ENCODE measurements around the gene CEP112.
A peak's percentile ranks its signal among the peaks of the same experiment; 100 is the strongest.

The CEP112 gene

GRCh38 chr17:65977041-65977440 lies 214.9 kb downstream of the CEP112 start:
- DNase-seq: no peak

- peak; percentile 72 for DNase-seq
These were observed 216.1 kb downstream of the CEP112 start for GRCh38 chr17:65975878-65976277.

GRCh38 chr17:65973237-65973636 lies 218.7 kb downstream of the CEP112 start:
- DNase-seq: no peak

GRCh38 chr17:65967372-65967771 lies 224.6 kb downstream of the CEP112 start:
- DNase-seq: no peak

- no peak for DNase-seq
These were observed 225.7 kb downstream of the CEP112 start for GRCh38 chr17:65966072-65966695.

GRCh38 chr17:65963179-65963578 lies 228.8 kb downstream of the CEP112 start:
- DNase-seq: no peak

- no peak for DNase-seq
These were observed 232.3 kb downstream of the CEP112 start for GRCh38 chr17:65959630-65960029.

GRCh38 chr17:65956814-65957213 lies 235.1 kb downstream of the CEP112 start:
- no peak for DNase-seq

- DNase-seq: no peak
These were observed 237.8 kb downstream of the CEP112 start for GRCh38 chr17:65954148-65954449.

- no peak for DNase-seq
These were observed 238.4 kb downstream of the CEP112 start for GRCh38 chr17:65953316-65954147.

- no peak for DNase-seq
These were observed 239.3 kb downstream of the CEP112 start for GRCh38 chr17:65952586-65952985.

- no peak for DNase-seq
These were observed 239.9 kb downstream of the CEP112 start for GRCh38 chr17:65952015-65952414.

GRCh38 chr17:65947831-65948230 lies 244.1 kb downstream of the CEP112 start:
- DNase-seq: no peak

- DNase-seq: no peak
These were observed 249.3 kb downstream of the CEP112 start for GRCh38 chr17:65942592-65942991.

GRCh38 chr17:65941356-65941899 lies 250.5 kb downstream of the CEP112 start:
- no peak for DNase-seq

GRCh38 chr17:65936013-65936412 lies 255.9 kb downstream of the CEP112 start:
- no peak for DNase-seq

GRCh38 chr17:65933290-65933689 lies 258.6 kb downstream of the CEP112 start:
- no peak for DNase-seq

- DNase-seq: no peak
These were observed 260.4 kb downstream of the CEP112 start for GRCh38 chr17:65931246-65932149.

GRCh38 chr17:65930140-65930730 lies 261.7 kb downstream of the CEP112 start:
- DNase-seq: no peak

- no peak for DNase-seq
These were observed 265.3 kb downstream of the CEP112 start for GRCh38 chr17:65926599-65926998.

- no peak for DNase-seq
These were observed 266.2 kb downstream of the CEP112 start for GRCh38 chr17:65925606-65926307.

GRCh38 chr17:65920996-65921395 lies 270.9 kb downstream of the CEP112 start:
- peak; percentile 5 for DNase-seq

Measured in NCI-H69 (cell line).